ENCODE data around the gene MNT. TPM values are rescaled to one million over a fixed set of nuclear protein-coding genes. Genes with fewer than 3 reads are reported as not detected.

The MNT gene
- total RNA-seq, 1 donor from 2014 or later: 9.0 TPM

GRCh38 chr17:2416010-2416734 is 15.3 kb upstream of the MNT start:
- no peak overlapping the region for H3K4me3 ChIP-seq (ENCODE audit: low read depth, low read length)
- DNase-seq (ENCODE audit: low read depth): no peak
- TF ChIP-seq CTCF (conservative IDR thresholded peaks at IDR 0.05; ENCODE audit: low read depth, low read length): peak; percentile 93

- no peak overlapping the region for H3K4me3 ChIP-seq (ENCODE audit: low read depth, low read length)
- no peak for DNase-seq (ENCODE audit: low read depth)
- no peak for TF ChIP-seq CTCF (conservative IDR thresholded peaks at IDR 0.05; ENCODE audit: low read depth, low read length)
Observed at GRCh38 chr17:2415081-2415480, 14.2 kb upstream of the MNT start.

GRCh38 chr17:2414446-2415064 is 13.7 kb upstream of the MNT start:
- no peak for DNase-seq (ENCODE audit: low read depth)
- TF ChIP-seq CTCF (conservative IDR thresholded peaks at IDR 0.05; ENCODE audit: low read depth, low read length): no peak
- no peak overlapping the region for H3K4me3 ChIP-seq (ENCODE audit: low read depth, low read length)

GRCh38 chr17:2412561-2413021 is 11.7 kb upstream of the MNT start:
- DNase-seq (ENCODE audit: low read depth): no peak
- no peak overlapping the region for H3K4me3 ChIP-seq (ENCODE audit: low read depth, low read length)
- TF ChIP-seq CTCF (conservative IDR thresholded peaks at IDR 0.05; ENCODE audit: low read depth, low read length): peak; percentile 19

- no peak for TF ChIP-seq CTCF (conservative IDR thresholded peaks at IDR 0.05; ENCODE audit: low read depth, low read length)
- no peak overlapping the region for H3K4me3 ChIP-seq (ENCODE audit: low read depth, low read length)
Observed at GRCh38 chr17:2410951-2411350, 10.1 kb upstream of the MNT start.

GRCh38 chr17:2406903-2407790 is 6.3 kb upstream of the MNT start:
- H3K4me3 ChIP-seq (ENCODE audit: low read depth, low read length): no peak overlapping the region
- no peak for DNase-seq (ENCODE audit: low read depth)

More at GRCh38 chr17:2410951-2411350, 10.1 kb upstream of the MNT start:
- DNase-seq (ENCODE audit: low read depth): no peak

More at GRCh38 chr17:2406903-2407790, 6.3 kb upstream of the MNT start:
- TF ChIP-seq CTCF (conservative IDR thresholded peaks at IDR 0.05; ENCODE audit: low read depth, low read length): no peak

All from epithelial cell of proximal tubule (primary cell).